ENCODE measurements around the gene SPARCL1.
"Not testable (repeated sequence)": the region's sequence is repeated elsewhere in the genome, so short reads cannot be mapped to it uniquely, and the experiment has no call there.

The SPARCL1 gene

GRCh38 chr4:87451537-87451936 is 77.6 kb downstream of the SPARCL1 start:
- H3K79me2 ChIP-seq = no peaks in the 10 kb centered on the region
- no peaks in the 10 kb centered on the region for H3K36me3 ChIP-seq (ENCODE audit: control insufficient read depth, insufficient read depth, low read length)
- no peaks in the 10 kb centered on the region for H3K27me3 ChIP-seq (ENCODE audit: control insufficient read depth, insufficient read depth, low read length)
- no peak overlapping the region for H3K4me2 ChIP-seq (ENCODE audit: low read length)
- H3K27ac ChIP-seq = no peak overlapping the region
- no peak overlapping the region for H3K4me3 ChIP-seq (ENCODE audit: low read depth, low read length)
- no peak overlapping the region for H3K9ac ChIP-seq
- H2AFZ ChIP-seq = no peak overlapping the region
- no peaks in the 10 kb centered on the region for H3K4me1 ChIP-seq
- no peaks in the 10 kb centered on the region for H3K9me3 ChIP-seq (ENCODE audit: control insufficient read depth, low read length)
- TF ChIP-seq CTCF (IDR thresholded peaks at IDR 0.05) = no peak

- H3K27me3 ChIP-seq (ENCODE audit: control insufficient read depth, insufficient read depth, low read length); H2AFZ ChIP-seq; H3K27ac ChIP-seq; H3K4me3 ChIP-seq (ENCODE audit: low read depth, low read length); H3K9me3 ChIP-seq (ENCODE audit: control insufficient read depth, low read length); H3K36me3 ChIP-seq (ENCODE audit: control insufficient read depth, insufficient read depth, low read length); H3K79me2 ChIP-seq; H3K4me2 ChIP-seq (ENCODE audit: low read length); H3K9ac ChIP-seq; H3K4me1 ChIP-seq: not testable (repeated sequence)
These were observed 82.8 kb downstream of the SPARCL1 start for GRCh38 chr4:87446375-87446774.

- no peak for TF ChIP-seq CTCF (IDR thresholded peaks at IDR 0.05)
- Histone ChIP-seq H3K27ac (no peak overlapping the region), H3K4me3 (ENCODE audit: low read depth, low read length) (no peak overlapping the region), H3K4me1 (no peaks in the 10 kb centered on the region), H3K4me2 (ENCODE audit: low read length) (no peak overlapping the region), H3K36me3 (ENCODE audit: control insufficient read depth, insufficient read depth, low read length) (no peaks in the 10 kb centered on the region), H3K79me2 (no peaks in the 10 kb centered on the region), H2AFZ (no peak overlapping the region), H3K9ac (no peak overlapping the region), H3K27me3 (ENCODE audit: control insufficient read depth, insufficient read depth, low read length) (no peaks in the 10 kb centered on the region), H3K9me3 (ENCODE audit: control insufficient read depth, low read length) (no peaks in the 10 kb centered on the region)
These were observed 83.2 kb downstream of the SPARCL1 start for GRCh38 chr4:87445964-87446363.

- H3K79me2 ChIP-seq = no peaks in the 10 kb centered on the region
- no peak overlapping the region for H2AFZ ChIP-seq
- no peak for TF ChIP-seq CTCF (IDR thresholded peaks at IDR 0.05)
- H3K9ac ChIP-seq = no peak overlapping the region
- no peaks in the 10 kb centered on the region for H3K27me3 ChIP-seq (ENCODE audit: control insufficient read depth, insufficient read depth, low read length)
- no peaks in the 10 kb centered on the region for H3K4me1 ChIP-seq
- no peaks in the 10 kb centered on the region for H3K9me3 ChIP-seq (ENCODE audit: control insufficient read depth, low read length)
- no peak overlapping the region for H3K4me2 ChIP-seq (ENCODE audit: low read length)
- H3K36me3 ChIP-seq (ENCODE audit: control insufficient read depth, insufficient read depth, low read length) = no peaks in the 10 kb centered on the region
- no peak overlapping the region for H3K4me3 ChIP-seq (ENCODE audit: low read depth, low read length)
- no peak overlapping the region for H3K27ac ChIP-seq
These were observed 84.4 kb downstream of the SPARCL1 start for GRCh38 chr4:87444741-87445140.

- TF ChIP-seq CTCF (IDR thresholded peaks at IDR 0.05) = no peak
- Histone ChIP-seq H3K27ac (no peak overlapping the region), H3K27me3 (ENCODE audit: control insufficient read depth, insufficient read depth, low read length) (no peaks in the 10 kb centered on the region), H3K9ac (no peak overlapping the region), H3K4me1 (no peaks in the 10 kb centered on the region), H3K36me3 (ENCODE audit: control insufficient read depth, insufficient read depth, low read length) (no peaks in the 10 kb centered on the region), H3K79me2 (no peaks in the 10 kb centered on the region), H3K4me2 (ENCODE audit: low read length) (no peak overlapping the region), H3K4me3 (ENCODE audit: low read depth, low read length) (no peak overlapping the region), H3K9me3 (ENCODE audit: control insufficient read depth, low read length) (no peaks in the 10 kb centered on the region), H2AFZ (no peak overlapping the region)
These were observed 86.3 kb downstream of the SPARCL1 start for GRCh38 chr4:87442889-87443288.
